ENCODE results near the gene DMD. TPM values are rescaled to one million over a fixed set of nuclear protein-coding genes. Genes with fewer than 3 reads are reported as not detected.

The DMD gene
- total and polyA plus RNA-seq, 2 of the 8 experiments (the other 6 are each of a cell fraction or from before 2014, with no cell fraction given), result 4.8 to 7.4 TPM

DNA sequence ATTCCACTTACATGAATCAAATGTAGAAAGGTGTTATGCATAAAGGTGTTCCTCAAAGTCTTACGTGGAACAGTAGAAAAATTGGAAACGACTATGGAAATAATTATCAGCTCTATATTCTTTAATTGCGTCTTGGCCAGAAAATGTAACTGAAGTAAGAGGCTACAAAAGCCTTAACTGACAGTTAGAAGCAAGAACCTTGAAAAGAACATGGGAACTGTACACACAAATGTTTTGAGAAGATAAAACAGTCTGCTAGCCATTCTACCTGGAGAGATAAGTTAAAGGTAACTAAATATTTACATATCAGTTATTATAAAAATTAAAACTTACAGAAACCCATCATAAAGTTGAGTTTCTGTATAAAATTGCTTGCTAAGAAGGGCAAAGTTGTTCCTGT is 1967.5 kb downstream of the DMD start:
- no peaks in the 10 kb centered on the region for H3K79me1 ChIP-seq (ENCODE audit: low read depth, low read length)
- H2BK120ac ChIP-seq (replicated peaks; ENCODE audit: low read depth, low read length), result no peak overlapping the region
- H4K5ac ChIP-seq (ENCODE audit: insufficient read length, low read depth, low read length), result no peak overlapping the region
- no peaks in the 10 kb centered on the region for H3K79me2 ChIP-seq (ENCODE audit: control insufficient read depth in 1 of 2, insufficient read depth in 2 of 2, low read length in 2 of 2)
- no peak overlapping the region for H3K27ac ChIP-seq (ENCODE audit: low read depth, low read length)
- no peak overlapping the region for H2AFZ ChIP-seq (ENCODE audit: low read length)
- no peak for FAIRE-seq
- no peaks in the 10 kb centered on the region for H3K4me1 ChIP-seq (replicated peaks in 1 of 4; ENCODE audit: control insufficient read depth in 3 of 4, insufficient read depth in 4 of 4, low read length in 3 of 4)
- H3K9ac ChIP-seq (replicated peaks in 1 of 4; ENCODE audit: extremely low read depth in 1 of 4, low read depth in 3 of 4, low read length in 3 of 4), result no peak overlapping the region
- H3K9me3 ChIP-seq (ENCODE audit: insufficient read depth in 2 of 2, low read depth in 1 of 2, low read length in 1 of 2), result no peaks in the 10 kb centered on the region
- no peak overlapping the region for H2BK5ac ChIP-seq (ENCODE audit: low read depth, low read length)
- POLR2A ChIA-PET (ENCODE audit: partially characterized antibody), result interaction anchor here (0.6 kb wide), 1 partner anchor 310 kb away, joined by 3 read pairs; no protein-coding TSS in a partner anchor
- CTCF ChIA-PET (ENCODE audit: partially characterized antibody), result interaction anchor here (0.9 kb wide), 1 partner anchor 29 kb away, joined by 3 read pairs; no protein-coding TSS in a partner anchor
- H4K91ac ChIP-seq (replicated peaks; ENCODE audit: insufficient read length, low read length), result no peak overlapping the region
- no peaks in the 10 kb centered on the region for H3K27me3 ChIP-seq (replicated peaks in 1 of 4; ENCODE audit: control insufficient read depth in 3 of 4, extremely low read depth in 1 of 4, insufficient read depth in 3 of 4, low read length in 3 of 4)
- no peaks in the 10 kb centered on the region for H3K23me2 ChIP-seq (ENCODE audit: low read depth, low read length)
- H2BK20ac ChIP-seq (ENCODE audit: low read length), result no peak overlapping the region
- H3K23ac ChIP-seq (ENCODE audit: insufficient read length), result no peak overlapping the region
- H3K18ac ChIP-seq (ENCODE audit: extremely low read depth, low read length), result no peak overlapping the region
- DNase-seq (ENCODE audit: low read depth in 1 of 2, low spot score in 2 of 2), result no peak
- H4K8ac ChIP-seq (ENCODE audit: extremely low read depth, insufficient read depth, low read length), result no peak overlapping the region
- H2BK12ac ChIP-seq (ENCODE audit: low read depth, low read length), result no peak overlapping the region
- no peaks in the 10 kb centered on the region for H4K20me1 ChIP-seq (replicated peaks in 1 of 2; ENCODE audit: control insufficient read depth in 1 of 2, insufficient read depth in 2 of 2, low read length in 2 of 2)
- H3K4me2 ChIP-seq (ENCODE audit: insufficient read depth in 1 of 2, low read depth in 2 of 2, low read length in 2 of 2), result no peak overlapping the region
- H3K36me3 ChIP-seq (ENCODE audit: control insufficient read depth in 2 of 4, insufficient read depth in 4 of 4, low read length in 3 of 4), result no peaks in the 10 kb centered on the region
- no peak overlapping the region for H2AK5ac ChIP-seq (ENCODE audit: low read depth, low read length)
- no peak overlapping the region for H3K56ac ChIP-seq (replicated peaks; ENCODE audit: insufficient read length, low read depth, low read length)
- no peak overlapping the region for H3K14ac ChIP-seq (ENCODE audit: insufficient read length)
- no peak overlapping the region for H3K4me3 ChIP-seq (ENCODE audit: extremely low read depth in 1 of 4, insufficient read depth in 2 of 4, low read depth in 3 of 4, low read length in 4 of 4)
- WGBS, 2 experiments (ENCODE audit: extremely low coverage in 1 of 2, insufficient coverage in 1 of 2, insufficient read length in 1 of 2, insufficient replicate concordance in 2 of 2, low coverage in 1 of 2, low lambda C conversion rate in 2 of 2, missing lambda C conversion rate in 1 of 2), result 80% methylated on average over 3 of the region's 3 CpGs; no CpG with 5 or more reads in 1 of the 2 experiments
- H3K4ac ChIP-seq (replicated peaks; ENCODE audit: insufficient read length, low read depth, low read length), result no peak overlapping the region
- H2BK15ac ChIP-seq (ENCODE audit: low read length), result no peak overlapping the region
- TF ChIP-seq EZH2 (IDR thresholded peaks at IDR 0.05; ENCODE audit: low read depth, low read length, severe bottlenecking), result no peak
- no peak for TF ChIP-seq NANOG (IDR thresholded peaks at IDR 0.05; ENCODE audit: insufficient read depth, low read depth, low read length, poor library complexity, severe bottlenecking)
- no peak for TF ChIP-seq SP1 (IDR thresholded peaks at IDR 0.05; ENCODE audit: low read depth, low read length)
- no peak for TF ChIP-seq MAFK (IDR thresholded peaks at IDR 0.05; ENCODE audit: low read depth, low read length)
- TF ChIP-seq GTF2F1 (IDR thresholded peaks at IDR 0.05; ENCODE audit: borderline replicate concordance, low read depth, low read length), result no peak
- TF ChIP-seq CBX5 (IDR thresholded peaks at IDR 0.05; ENCODE audit: low read depth, low read length), result no peak
- no peak for TF ChIP-seq FOSL1 (IDR thresholded peaks at IDR 0.05; ENCODE audit: insufficient read depth, low read depth, low read length)
- TF ChIP-seq POU5F1 (IDR thresholded peaks at IDR 0.05; ENCODE audit: low read depth, low read length), result no peak
- TF ChIP-seq KDM4A (IDR thresholded peaks at IDR 0.05; ENCODE audit: low read depth, low read length, severe bottlenecking), result no peak
- TF ChIP-seq BACH1 (IDR thresholded peaks at IDR 0.05; ENCODE audit: low read length), result no peak
- TF ChIP-seq CBX8 (IDR thresholded peaks at IDR 0.05; ENCODE audit: borderline replicate concordance, low read depth, low read length), result no peak
- TF ChIP-seq TAF7 (optimal IDR thresholded peaks at IDR 0.05; ENCODE audit: borderline replicate concordance, low read depth, low read length), result no peak
- no peak for TF ChIP-seq ZNF274 (IDR thresholded peaks at IDR 0.05; ENCODE audit: borderline replicate concordance, extremely low read depth, low read length)
- no peak for TF ChIP-seq ASH2L (IDR thresholded peaks at IDR 0.05; ENCODE audit: low read length)
- TF ChIP-seq RAD21 (IDR thresholded peaks at IDR 0.05 in 1 of 2, conservative IDR thresholded peaks at IDR 0.05 in 1 of 2; ENCODE audit: low read depth in 2 of 2, low read length in 2 of 2), result no peak

Data from H1 (cell line).